ENCODE data around the gene SLC25A18.
"Not testable (repeated sequence)": the region's sequence is repeated elsewhere in the genome, so short reads cannot be mapped to it uniquely, and the experiment has no call there.

The SLC25A18 gene

GRCh38 chr22:17633217-17633997 lies 70.1 kb downstream of the SLC25A18 start:
- no peak overlapping the region for H3K14ac ChIP-seq (ENCODE audit: low read length)
- no peak overlapping the region for H3K23ac ChIP-seq (ENCODE audit: low read depth, low read length, poor library complexity)

DNA sequence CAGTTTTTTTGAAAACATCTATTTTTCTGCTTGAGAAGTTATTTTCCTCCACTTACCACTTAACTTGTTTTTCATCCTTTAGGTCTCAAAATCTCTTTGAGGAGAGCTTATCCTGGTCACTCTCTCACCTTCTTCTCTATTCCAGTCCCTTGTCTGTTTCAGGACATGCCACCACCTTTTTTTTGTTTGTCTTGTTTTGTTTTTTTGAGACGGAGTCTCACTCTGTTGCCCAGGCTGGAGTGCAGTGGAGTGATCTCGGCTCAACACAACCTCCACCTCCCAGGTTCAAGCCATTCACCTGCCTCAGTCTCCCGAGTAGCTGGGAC lies 70.7 kb downstream of the SLC25A18 start:
- Histone ChIP-seq H3K9ac (ENCODE audit: low read depth, low read length, poor library complexity) (no peak overlapping the region), H3K79me1 (ENCODE audit: low read depth, low read length) (peaks cover 4% of the 10 kb centered on the region), H2BK15ac (ENCODE audit: low read length) (no peak overlapping the region), H2BK12ac (ENCODE audit: low read length) (no peak overlapping the region), H3K4me3 (ENCODE audit: low read length in 2 of 2) (no peak overlapping the region), H3K14ac (ENCODE audit: low read length) (no peak overlapping the region), H3K4me2 (ENCODE audit: insufficient read depth, low read length, poor library complexity, severe bottlenecking) (no peak overlapping the region), H4K8ac (ENCODE audit: low read depth, low read length) (no peak overlapping the region), H3K18ac (ENCODE audit: low read length) (no peak overlapping the region), H2AFZ (ENCODE audit: low read length) (no peak overlapping the region), H3K27ac (replicated peaks; ENCODE audit: low read length) (no peak overlapping the region), H3K4me1 (ENCODE audit: control insufficient read depth in 2 of 2, insufficient read depth in 1 of 2, low read depth in 1 of 2, low read length in 2 of 2) (peaks cover 1 to 4% of the 10 kb centered on the region in 2 donors), H2BK5ac (ENCODE audit: low read length) (no peak overlapping the region), H3K9me3 (replicated peaks in 1 of 2; ENCODE audit: control insufficient read depth in 2 of 2, insufficient read depth in 1 of 2, low read depth in 1 of 2, low read length in 2 of 2) (no peaks in the 10 kb centered on the region), H3K23ac (ENCODE audit: low read depth, low read length, poor library complexity) (no peak overlapping the region), H4K91ac (ENCODE audit: low read depth, low read length, poor library complexity) (no peak overlapping the region), H2AK5ac (ENCODE audit: low read depth, low read length) (no peak overlapping the region), H3K4ac (ENCODE audit: low read length) (no peak overlapping the region), H3K36me3 (replicated peaks in 1 of 2; ENCODE audit: control insufficient read depth in 2 of 2, insufficient read depth in 2 of 2, low read length in 2 of 2) (no peaks in the 10 kb centered on the region), H2BK120ac (ENCODE audit: low read depth, low read length) (no peak overlapping the region), H3K27me3 (ENCODE audit: control insufficient read depth in 3 of 3, insufficient read depth in 3 of 3, low read depth in 1 of 3, low read length in 3 of 3) (no peaks in the 10 kb centered on the region)
- WGBS, 2 donors (ENCODE audit: extremely low coverage in 2 of 2, insufficient read length in 2 of 2, insufficient replicate concordance in 1 of 2): no CpG with 5 or more reads among the region's 3 CpGs
- no peak for DNase-seq (ENCODE audit: low spot score)

More at GRCh38 chr22:17633217-17633997, 70.1 kb downstream of the SLC25A18 start:
- Histone ChIP-seq H2AK5ac (ENCODE audit: low read depth, low read length) (no peak overlapping the region), H3K18ac (ENCODE audit: low read length) (no peak overlapping the region), H2BK12ac (ENCODE audit: low read length) (no peak overlapping the region), H2BK5ac (ENCODE audit: low read length) (no peak overlapping the region), H3K27ac (replicated peaks; ENCODE audit: low read length) (no peak overlapping the region), H3K79me1 (ENCODE audit: low read depth, low read length) (peaks cover 3% of the 10 kb centered on the region), H3K27me3 (ENCODE audit: control insufficient read depth in 3 of 3, insufficient read depth in 3 of 3, low read depth in 1 of 3, low read length in 3 of 3) (no peaks in the 10 kb centered on the region), H2BK120ac (ENCODE audit: low read depth, low read length) (no peak overlapping the region), H3K4ac (ENCODE audit: low read length) (no peak overlapping the region), H3K9ac (ENCODE audit: low read depth, low read length, poor library complexity) (no peak overlapping the region), H2AFZ (ENCODE audit: low read length) (no peak overlapping the region), H4K91ac (ENCODE audit: low read depth, low read length, poor library complexity) (no peak overlapping the region), H4K8ac (ENCODE audit: low read depth, low read length) (no peak overlapping the region), H3K4me2 (ENCODE audit: insufficient read depth, low read length, poor library complexity, severe bottlenecking) (no peak overlapping the region), H3K36me3 (replicated peaks in 1 of 2; ENCODE audit: control insufficient read depth in 2 of 2, insufficient read depth in 2 of 2, low read length in 2 of 2) (no peaks in the 10 kb centered on the region), H3K4me1 (ENCODE audit: control insufficient read depth in 2 of 2, insufficient read depth in 1 of 2, low read depth in 1 of 2, low read length in 2 of 2) (peaks cover 1 to 4% of the 10 kb centered on the region in 2 donors), H2BK15ac (ENCODE audit: low read length) (no peak overlapping the region), H3K4me3 (ENCODE audit: low read length in 2 of 2) (no peak overlapping the region), H3K9me3 (replicated peaks in 1 of 2; ENCODE audit: control insufficient read depth in 2 of 2, insufficient read depth in 1 of 2, low read depth in 1 of 2, low read length in 2 of 2) (no peaks in the 10 kb centered on the region)
- no CpG with 5 or more reads among the region's 4 CpGs for WGBS, 2 donors (ENCODE audit: extremely low coverage in 2 of 2, insufficient read length in 2 of 2, insufficient replicate concordance in 1 of 2)
- DNase-seq (ENCODE audit: low spot score): no peak

DNA sequence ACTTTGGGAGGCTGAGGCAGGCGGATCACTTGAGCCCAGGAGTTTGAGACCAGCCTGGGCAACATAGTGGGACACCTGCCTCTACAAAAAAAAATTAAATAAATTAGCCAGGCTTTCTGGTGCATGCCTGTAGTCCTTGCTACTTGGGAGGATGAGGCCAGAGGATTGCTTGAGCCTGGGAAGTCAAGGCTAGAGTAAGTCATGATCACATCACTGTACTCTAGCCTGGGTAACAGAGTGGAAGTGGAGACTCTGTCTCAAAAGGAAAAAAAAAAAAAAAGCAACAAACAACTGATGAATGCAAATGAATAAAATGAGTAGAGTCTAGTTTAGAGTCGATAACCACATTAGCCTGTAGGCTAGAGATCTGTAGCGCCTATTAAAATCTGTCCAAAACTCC lies 71.4 kb downstream of the SLC25A18 start:
- Histone ChIP-seq H3K23ac (ENCODE audit: low read depth, low read length, poor library complexity) (no peak overlapping the region), H2BK12ac (ENCODE audit: low read length) (no peak overlapping the region), H3K27me3 (ENCODE audit: control insufficient read depth in 3 of 3, insufficient read depth in 3 of 3, low read depth in 1 of 3, low read length in 3 of 3) (no peaks in the 10 kb centered on the region), H2AFZ (ENCODE audit: low read length) (no peak overlapping the region), H2AK5ac (ENCODE audit: low read depth, low read length) (no peak overlapping the region), H2BK15ac (ENCODE audit: low read length) (no peak overlapping the region), H3K4ac (ENCODE audit: low read length) (no peak overlapping the region), H3K4me3 (ENCODE audit: low read length in 2 of 2) (no peak overlapping the region), H2BK120ac (ENCODE audit: low read depth, low read length) (no peak overlapping the region), H3K36me3 (replicated peaks in 1 of 2; ENCODE audit: control insufficient read depth in 2 of 2, insufficient read depth in 2 of 2, low read length in 2 of 2) (no peaks in the 10 kb centered on the region), H3K4me2 (ENCODE audit: insufficient read depth, low read length, poor library complexity, severe bottlenecking) (no peak overlapping the region), H3K27ac (replicated peaks; ENCODE audit: low read length) (no peak overlapping the region), H3K9me3 (replicated peaks in 1 of 2; ENCODE audit: control insufficient read depth in 2 of 2, insufficient read depth in 1 of 2, low read depth in 1 of 2, low read length in 2 of 2) (no peaks in the 10 kb centered on the region), H3K9ac (ENCODE audit: low read depth, low read length, poor library complexity) (no peak overlapping the region), H4K91ac (ENCODE audit: low read depth, low read length, poor library complexity) (no peak overlapping the region), H4K8ac (ENCODE audit: low read depth, low read length) (no peak overlapping the region), H3K79me1 (ENCODE audit: low read depth, low read length) (peaks cover 4% of the 10 kb centered on the region), H3K4me1 (ENCODE audit: control insufficient read depth in 2 of 2, insufficient read depth in 1 of 2, low read depth in 1 of 2, low read length in 2 of 2) (peaks cover 3 to 4% of the 10 kb centered on the region in 2 donors), H3K14ac (ENCODE audit: low read length) (no peak overlapping the region), H2BK5ac (ENCODE audit: low read length) (no peak overlapping the region), H3K18ac (ENCODE audit: low read length) (no peak overlapping the region)
- no CpG with 5 or more reads among the region's 3 CpGs for WGBS, 2 donors (ENCODE audit: extremely low coverage in 2 of 2, insufficient read length in 2 of 2, insufficient replicate concordance in 1 of 2)
- no peak for DNase-seq (ENCODE audit: low spot score)

GRCh38 chr22:17636850-17637249 lies 73.6 kb downstream of the SLC25A18 start:
- not testable (repeated sequence) for H3K27ac ChIP-seq (replicated peaks; ENCODE audit: low read length); H3K9ac ChIP-seq (ENCODE audit: low read depth, low read length, poor library complexity); H3K27me3 ChIP-seq (ENCODE audit: control insufficient read depth in 3 of 3, insufficient read depth in 3 of 3, low read depth in 1 of 3, low read length in 3 of 3); H3K18ac ChIP-seq (ENCODE audit: low read length); H3K4me2 ChIP-seq (ENCODE audit: insufficient read depth, low read length, poor library complexity, severe bottlenecking); H2BK15ac ChIP-seq (ENCODE audit: low read length); H3K23ac ChIP-seq (ENCODE audit: low read depth, low read length, poor library complexity); H3K9me3 ChIP-seq (replicated peaks in 1 of 2; ENCODE audit: control insufficient read depth in 2 of 2, insufficient read depth in 1 of 2, low read depth in 1 of 2, low read length in 2 of 2); H3K14ac ChIP-seq (ENCODE audit: low read length); H4K91ac ChIP-seq (ENCODE audit: low read depth, low read length, poor library complexity); DNase-seq (ENCODE audit: low spot score); H2BK120ac ChIP-seq (ENCODE audit: low read depth, low read length); H3K4me1 ChIP-seq (ENCODE audit: control insufficient read depth in 2 of 2, insufficient read depth in 1 of 2, low read depth in 1 of 2, low read length in 2 of 2); H3K36me3 ChIP-seq (replicated peaks in 1 of 2; ENCODE audit: control insufficient read depth in 2 of 2, insufficient read depth in 2 of 2, low read length in 2 of 2); H3K4ac ChIP-seq (ENCODE audit: low read length); H3K79me1 ChIP-seq (ENCODE audit: low read depth, low read length); H2BK5ac ChIP-seq (ENCODE audit: low read length); H4K8ac ChIP-seq (ENCODE audit: low read depth, low read length); H3K4me3 ChIP-seq (ENCODE audit: low read length in 2 of 2); H2AFZ ChIP-seq (ENCODE audit: low read length); H2BK12ac ChIP-seq (ENCODE audit: low read length); H2AK5ac ChIP-seq (ENCODE audit: low read depth, low read length)
- no CpG with 5 or more reads among the region's 10 CpGs for WGBS, 2 donors (ENCODE audit: extremely low coverage in 2 of 2, insufficient read length in 2 of 2, insufficient replicate concordance in 1 of 2)
